ENCODE measurements around the gene DYNC1I1.

DNA sequence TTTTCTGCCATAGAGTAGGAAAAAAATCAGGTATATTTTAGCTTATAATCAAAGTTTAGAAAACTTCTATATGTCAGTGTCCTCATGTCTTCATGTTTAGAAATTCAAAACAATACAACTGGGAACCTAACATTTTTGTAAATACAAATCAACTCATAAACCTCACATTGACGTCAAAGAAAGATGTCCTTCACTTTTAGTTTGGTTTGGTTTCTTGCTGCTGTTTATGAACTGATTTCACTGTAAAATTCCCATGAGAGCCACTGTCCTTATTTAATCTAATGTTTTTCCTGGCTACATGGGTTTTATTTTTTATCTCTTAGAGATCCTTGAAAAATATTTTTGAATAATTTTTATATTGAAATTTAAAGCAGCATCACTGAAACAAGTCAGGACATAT, 208.4 kb downstream of the DYNC1I1 start:
- TF ChIP-seq, protein P1, sequence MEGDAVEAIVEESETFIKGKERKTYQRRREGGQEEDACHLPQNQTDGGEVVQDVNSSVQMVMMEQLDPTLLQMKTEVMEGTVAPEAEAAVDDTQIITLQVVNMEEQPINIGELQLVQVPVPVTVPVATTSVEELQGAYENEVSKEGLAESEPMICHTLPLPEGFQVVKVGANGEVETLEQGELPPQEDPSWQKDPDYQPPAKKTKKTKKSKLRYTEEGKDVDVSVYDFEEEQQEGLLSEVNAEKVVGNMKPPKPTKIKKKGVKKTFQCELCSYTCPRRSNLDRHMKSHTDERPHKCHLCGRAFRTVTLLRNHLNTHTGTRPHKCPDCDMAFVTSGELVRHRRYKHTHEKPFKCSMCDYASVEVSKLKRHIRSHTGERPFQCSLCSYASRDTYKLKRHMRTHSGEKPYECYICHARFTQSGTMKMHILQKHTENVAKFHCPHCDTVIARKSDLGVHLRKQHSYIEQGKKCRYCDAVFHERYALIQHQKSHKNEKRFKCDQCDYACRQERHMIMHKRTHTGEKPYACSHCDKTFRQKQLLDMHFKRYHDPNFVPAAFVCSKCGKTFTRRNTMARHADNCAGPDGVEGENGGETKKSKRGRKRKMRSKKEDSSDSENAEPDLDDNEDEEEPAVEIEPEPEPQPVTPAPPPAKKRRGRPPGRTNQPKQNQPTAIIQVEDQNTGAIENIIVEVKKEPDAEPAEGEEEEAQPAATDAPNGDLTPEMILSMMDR (IDR thresholded peaks at IDR 0.05; ENCODE audit: insufficient read depth, low read length, poor library complexity, severe bottlenecking) = no peak
- TF ChIP-seq EZH2phosphoT487 (conservative IDR thresholded peaks at IDR 0.05; ENCODE audit: low read length) = no peak
